Amniotic stem cell (primary cell): ENCODE measurements around the gene RDH8.
"Not testable (repeated sequence)": the region's sequence is repeated elsewhere in the genome, so short reads cannot be mapped to it uniquely, and the experiment has no call there.

Experiments used
- DNase-seq: peaks from one replicate; lab custom pipeline; 2025; lab: John Stamatoyannopoulos, UW

The RDH8 gene

DNA sequence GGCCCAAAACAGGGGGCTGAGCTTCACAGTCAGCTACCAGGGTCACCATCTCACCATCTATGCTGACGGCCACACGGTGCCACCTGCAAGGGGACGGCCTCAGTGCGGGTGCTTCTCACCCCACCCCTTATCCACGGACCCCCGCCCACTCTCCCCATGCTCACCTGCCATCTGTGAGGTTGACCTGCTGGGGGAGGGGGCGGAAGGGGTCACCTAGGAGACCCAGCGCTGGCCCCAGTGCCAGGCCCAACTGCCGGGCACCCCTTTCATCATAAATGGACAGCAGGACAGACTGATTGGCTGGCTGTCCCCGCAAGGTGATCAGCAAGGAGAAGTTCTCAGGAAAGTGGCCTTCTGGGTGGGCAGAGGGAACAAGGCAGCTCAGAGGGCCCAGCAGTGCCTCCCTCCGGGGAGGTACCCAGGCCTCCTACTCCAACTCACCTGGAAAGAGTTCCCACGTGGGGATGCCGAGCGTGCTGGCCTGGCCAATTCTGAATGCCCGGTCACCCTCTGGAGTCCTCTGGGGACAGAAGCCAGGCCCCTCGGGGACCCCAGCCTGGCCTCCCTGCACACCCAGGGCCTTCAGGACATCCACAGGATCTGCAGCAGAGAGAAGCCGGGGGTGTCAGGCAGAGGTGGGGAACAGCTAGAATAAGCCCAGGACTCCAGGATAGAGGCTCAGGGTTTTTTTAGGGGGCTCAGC lies 7.5 kb upstream of the RDH8 start:
- no peak for DNase-seq

DNA sequence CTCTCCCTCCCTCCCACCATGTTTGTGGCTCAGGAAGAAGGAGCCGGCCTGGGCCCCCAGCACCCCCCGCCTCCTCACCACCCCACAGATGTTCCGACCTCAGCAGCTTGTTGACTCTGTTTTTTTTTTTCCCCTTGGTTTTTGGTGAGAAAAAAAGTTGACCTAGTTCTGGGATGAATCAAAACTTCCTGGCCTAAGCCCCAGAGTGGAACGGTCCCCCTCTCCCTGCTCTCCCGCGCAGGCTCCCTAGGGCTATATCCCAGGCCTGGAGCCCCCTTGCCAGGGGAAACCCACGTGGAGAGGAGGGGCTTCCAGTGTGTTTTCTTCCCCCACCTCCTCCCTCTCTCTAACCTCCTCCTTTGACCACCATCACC lies 7.0 kb upstream of the RDH8 start:
- no peak for DNase-seq

DNA sequence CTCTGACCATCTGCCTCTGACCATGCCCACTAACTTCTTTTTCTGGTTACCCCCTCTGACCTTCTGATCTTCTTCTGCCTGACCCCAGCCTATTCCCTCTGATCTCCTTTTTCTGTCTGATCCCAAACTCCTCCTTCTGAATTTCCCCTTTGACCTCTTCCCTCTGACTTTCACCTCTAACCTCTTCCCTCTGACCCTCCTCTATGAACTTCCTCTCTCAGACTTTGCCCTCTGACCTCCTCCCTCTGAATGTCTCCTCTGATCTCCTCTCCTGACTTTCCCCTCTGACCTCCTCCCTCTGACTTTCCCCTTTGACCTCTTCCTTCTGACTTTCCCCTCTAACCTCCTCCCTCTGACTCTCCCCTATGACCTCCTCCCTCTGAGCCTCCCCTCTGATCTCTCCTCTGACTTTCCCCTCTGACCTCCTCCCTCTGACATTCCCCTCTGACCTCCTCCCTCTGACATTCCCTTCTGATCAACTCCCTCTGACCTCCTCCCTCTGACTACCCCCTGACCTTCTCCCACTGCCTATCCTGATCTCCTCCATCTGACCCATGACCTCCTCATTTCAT lies 6.4 kb upstream of the RDH8 start:
- DNase-seq = no peak

DNA sequence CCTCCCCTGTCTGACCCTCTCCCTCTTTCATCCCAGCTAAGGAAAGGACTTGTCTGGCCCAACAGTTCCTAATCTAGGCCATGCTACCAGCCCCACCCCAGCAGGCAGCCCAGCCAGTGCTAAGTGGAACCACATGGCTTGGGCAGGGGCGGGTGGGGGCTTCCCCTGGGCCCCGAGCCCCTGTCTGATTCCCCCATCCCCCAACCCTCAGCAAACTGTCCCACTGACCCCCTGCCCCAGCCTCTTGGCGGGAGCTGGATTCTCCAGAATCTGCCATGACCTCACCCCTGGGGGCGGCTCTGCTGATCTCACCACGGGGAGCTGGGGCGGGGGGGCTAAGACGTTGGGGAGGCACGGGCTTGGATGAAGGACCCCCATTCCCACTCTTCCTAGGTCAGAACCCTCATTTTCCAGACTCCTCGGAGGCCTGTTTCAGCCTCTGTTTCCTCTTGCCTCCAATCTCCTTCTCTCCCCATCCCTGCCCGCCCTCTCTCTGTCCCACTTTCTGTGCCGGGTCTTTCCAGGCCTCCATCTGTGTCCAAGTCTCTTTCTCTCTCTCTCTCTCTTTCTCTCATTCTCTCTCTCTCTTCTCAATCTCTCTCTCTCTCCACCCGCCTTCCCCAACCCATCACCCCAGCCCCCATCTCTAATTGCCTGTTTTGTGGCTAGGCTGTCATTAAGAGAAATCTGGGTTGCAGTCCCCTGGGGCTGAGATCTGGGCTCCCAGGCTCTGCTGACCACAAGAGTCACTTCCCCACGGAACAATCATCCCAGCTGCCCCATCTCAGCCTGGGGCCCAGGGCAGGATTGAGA lies 5.7 kb upstream of the RDH8 start:
- DNase-seq = no peak

DNA sequence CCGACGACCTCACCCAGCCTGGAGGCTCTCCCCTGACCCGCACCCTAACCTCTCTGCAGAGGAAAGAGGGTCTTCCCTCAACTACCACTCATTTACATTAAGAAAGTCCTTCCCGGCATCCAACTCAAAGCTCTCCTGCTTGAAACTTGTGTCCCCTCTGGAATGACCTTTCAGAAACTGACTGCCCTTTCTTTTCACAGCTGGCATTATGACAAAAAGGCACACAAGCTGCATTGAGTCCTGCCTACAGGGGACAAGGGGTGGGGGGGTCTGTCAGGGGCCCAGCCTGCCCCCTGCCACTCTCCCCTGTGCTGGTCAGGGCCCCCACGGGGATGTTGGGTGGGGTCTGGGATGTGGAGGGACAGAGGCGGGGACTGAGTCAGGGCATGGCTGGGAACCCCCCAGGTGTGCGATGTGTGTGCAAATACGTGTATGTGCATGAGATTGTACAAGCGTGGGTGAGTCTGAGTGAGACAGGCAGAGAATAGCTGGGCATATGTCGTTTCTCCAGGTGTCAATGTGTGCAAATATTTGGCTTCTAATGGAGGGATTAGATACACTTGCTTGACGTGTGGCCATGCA lies 5.0 kb upstream of the RDH8 start:
- no peak for DNase-seq

DNA sequence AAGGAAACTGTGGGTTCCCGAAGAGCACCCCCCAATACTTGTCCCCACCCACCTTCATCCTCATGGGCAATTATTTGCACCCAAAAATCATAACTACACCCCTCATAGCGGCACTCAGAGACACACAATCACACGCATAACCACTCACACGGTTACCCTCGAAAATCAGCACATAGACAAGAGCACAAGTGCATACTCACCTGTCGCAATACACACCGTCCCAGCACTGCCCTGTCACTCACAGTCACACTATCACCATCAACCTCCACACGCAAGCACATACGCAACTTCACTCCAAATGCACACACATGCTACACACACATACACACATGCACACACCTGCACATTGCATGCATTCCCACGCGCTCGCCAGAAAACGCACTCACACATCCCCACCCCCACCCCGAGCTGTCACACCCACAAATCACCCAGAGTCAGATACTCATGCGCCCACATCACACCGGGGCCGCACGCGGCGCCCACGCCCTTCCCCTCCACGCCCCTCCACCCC lies 3.5 kb upstream of the RDH8 start:
- no peak for DNase-seq

DNA sequence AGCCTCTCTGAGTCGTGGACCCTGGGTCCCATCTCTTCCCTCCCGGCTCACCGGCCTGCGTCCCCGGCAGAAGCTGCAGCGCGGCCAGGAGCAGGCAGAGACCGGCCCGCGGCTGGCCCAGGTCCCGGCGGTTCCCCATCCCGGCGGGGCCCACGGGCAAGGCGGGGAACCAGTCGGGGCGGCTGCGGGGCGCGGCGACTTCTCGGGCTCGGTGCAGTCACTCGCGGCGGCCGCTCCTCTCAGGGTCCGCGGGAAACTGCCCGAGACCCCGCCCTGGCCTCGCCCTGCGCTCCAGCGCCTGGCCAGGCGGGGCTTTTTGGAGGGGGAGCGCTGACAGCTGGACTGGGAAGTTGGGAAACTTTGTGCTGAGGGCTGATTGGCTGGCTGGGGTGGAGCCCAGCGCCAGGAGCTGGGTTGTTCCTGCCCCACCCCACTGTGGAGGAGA lies 3.0 kb upstream of the RDH8 start, which contains the start of gene COL5A3:
TSS of gene COL5A3 (minus strand) at position 258 of the 445 bp plus-strand sequence. CDS start at position 139, 119 bp downstream.
- no peak for DNase-seq

DNA sequence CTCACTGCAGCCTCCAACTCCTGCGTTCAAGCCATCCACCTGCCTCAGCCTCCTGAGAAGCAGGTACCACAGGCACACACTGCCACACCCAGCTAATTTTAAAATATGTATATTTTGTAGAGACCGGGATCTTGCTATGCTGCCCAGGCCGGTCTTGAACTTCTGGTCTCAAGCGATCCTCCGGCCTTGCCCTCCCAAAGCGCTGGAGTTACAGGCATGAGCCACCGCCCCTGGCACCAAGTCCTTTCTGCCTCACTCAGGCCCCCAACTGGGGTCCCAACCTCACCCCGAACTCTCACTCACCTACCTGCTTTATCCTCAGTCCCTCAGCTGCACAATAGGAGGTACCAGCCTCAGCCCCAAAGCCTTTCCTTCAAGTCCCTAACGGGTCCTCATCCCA lies 2.3 kb upstream of the RDH8 start:
- no peak for DNase-seq

DNA sequence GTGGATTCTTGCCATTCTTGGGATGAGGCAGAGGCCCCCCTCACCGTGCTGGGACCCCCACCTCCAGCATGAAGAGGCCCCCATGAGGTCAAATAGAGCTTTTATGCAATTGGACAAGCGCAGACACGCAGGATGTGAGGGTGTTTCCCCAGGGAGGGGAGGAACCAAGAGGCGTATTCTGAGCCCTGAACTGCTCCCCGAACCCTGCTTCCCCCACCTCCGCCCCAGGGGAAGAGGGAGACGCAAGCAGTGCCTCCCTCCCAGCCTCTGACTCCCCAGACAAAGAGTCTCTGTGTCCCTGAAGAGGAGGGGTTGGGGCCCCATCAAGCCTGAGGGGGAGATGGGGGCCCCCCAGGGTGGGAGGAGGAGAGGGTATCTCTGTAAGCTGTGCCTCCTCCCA lies 1.3 kb upstream of the RDH8 start:
- DNase-seq = no peak

DNA sequence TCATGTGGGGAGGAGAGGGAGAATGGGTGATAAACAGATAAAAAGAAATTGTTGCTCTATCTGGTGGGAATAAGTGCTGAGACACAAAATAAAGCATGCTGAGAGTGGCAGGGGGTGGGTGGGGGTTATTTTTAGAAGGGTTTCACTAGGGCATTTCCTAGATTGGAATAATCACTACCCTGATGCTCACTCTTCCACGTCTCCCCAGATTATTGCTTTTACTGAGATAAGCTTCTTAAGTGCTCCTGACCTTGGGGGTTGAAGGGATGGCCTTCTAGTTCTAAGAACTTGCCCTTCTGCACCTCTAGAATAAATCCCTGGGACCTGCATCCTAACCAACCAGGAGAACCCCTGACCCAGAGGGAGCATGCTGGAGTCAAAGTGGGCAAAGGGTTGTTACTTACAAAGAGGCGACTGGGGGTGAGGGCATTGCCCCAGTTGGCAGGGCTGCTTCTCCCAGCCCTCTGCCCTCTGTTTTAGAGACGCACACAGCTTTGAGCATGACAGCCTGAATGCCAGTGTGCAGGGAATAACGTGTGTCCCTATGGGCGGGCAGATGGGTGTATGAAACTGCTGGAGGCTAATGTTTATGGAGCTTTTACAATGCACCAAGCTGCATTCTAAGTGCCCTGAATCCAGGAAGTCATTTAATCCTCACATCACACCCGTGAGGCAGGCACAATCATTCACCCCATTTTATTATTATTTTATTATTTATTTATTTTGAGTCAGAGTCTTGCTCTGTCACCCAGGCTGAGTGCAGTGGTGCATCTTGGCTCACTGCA lies 743 bp downstream of the RDH8 start:
- no peak for DNase-seq

DNA sequence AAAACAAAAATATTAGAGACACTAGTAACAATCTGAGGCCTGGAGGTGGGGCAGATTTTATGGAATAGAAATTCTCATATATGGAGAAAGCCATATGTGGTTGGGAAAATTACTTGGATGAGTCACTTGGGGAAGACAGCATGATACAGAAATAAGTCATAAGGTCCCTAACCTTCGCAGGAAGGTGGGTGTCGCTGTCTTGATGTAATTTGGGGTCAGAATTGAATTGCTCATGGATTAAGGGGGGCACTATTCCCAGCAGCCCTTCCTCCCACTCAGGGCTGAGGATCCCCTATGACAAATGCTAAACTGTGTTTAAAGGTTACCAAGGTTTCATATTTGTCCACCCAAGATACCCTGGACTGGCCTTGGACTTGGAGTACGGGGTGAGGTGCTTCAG lies 5.0 kb downstream of the RDH8 start:
- DNase-seq = no peak

DNA sequence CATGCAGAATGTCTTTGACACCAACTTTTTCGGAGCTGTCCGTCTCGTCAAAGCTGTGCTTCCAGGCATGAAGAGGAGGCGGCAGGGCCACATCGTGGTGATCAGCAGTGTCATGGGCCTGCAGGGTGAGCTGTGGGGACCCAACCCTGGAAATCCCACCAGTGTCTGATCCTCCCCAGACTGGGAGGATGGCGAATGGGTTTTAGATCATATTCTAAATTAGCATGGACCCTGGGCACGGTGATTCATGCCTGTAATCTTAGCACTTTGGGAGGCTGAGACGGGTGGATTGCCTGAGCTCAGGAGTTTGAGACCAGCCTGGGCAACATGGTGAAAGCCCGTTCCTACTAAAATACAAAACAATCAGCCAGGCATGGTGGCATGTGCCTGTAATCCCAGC lies 5.5 kb downstream of the RDH8 start:
- DNase-seq = no peak

DNA sequence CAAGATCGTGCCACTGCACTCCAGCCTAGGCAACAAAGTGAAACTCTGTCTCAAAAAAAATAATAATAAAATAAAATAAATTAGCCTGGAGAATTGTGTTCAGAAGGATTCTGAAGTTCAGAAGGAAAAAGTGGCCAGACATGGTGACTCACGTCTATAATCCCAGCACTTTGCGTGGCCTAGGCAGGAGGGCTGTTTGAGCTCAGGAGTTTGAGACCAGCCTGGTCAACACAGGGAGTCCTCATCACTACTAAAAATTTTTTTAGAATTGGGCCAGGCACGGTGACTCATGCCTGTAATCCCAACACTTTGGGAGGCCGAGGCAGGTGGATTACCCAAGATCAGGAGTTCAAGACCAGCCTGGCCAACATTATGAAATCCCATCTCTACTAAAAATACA lies 6.0 kb downstream of the RDH8 start:
- DNase-seq = no peak

DNA sequence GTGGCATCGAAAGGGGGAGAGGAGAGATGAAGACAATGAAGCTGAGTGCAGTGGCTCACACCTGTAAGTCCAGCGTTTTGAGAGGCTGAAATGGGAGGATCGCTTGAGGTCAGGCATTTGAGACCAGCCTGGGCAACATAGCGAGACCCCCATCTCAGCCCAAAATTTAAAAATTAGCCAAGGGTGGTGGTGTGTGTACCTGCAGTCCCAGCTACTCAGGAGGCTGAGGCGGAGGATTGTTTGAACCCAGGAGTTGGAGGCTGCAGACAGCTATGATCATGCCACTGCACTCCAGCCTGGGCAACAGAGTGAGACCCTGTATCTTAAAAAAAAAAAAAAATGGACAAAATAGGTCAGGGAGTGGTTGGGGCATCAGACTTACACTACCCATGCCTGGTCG lies 7.6 kb downstream of the RDH8 start:
- DNase-seq = no peak

DNA sequence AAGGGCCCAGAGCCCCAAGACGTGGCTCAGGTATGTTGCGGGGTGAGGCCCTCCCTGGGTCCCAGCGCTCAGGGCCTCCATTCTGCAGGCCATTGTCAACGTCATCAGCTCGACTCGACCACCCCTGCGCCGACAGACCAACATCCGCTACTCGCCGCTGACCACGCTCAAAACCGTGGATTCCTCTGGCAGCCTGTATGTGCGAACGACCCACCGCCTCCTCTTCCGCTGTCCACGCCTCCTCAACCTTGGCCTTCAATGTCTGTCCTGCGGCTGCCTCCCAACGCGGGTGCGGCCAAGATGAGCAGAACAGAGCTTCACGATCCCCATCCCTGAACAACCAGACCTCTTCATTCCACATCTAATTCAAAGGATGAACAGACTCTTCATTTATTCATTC lies 8.2 kb downstream of the RDH8 start:
- no peak for DNase-seq

DNA sequence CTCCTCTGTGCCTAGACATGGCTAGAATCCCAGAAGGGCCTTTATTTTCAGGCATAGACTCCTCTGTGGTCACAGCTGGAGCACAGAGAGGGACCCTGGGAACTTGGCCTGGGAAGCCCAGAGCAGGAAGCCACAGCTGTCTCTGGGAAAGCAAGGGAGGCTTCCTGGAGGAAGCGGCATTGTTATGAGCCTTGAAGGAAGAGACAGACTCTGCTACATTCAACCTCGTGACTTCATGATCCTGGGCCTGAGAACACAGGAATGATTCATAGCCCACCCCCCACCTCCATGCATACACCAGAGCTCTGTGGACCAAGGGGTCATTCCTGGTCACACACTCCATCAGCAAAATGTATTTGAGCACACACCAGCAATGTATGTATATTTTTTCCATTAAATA lies 8.6 kb downstream of the RDH8 start:
- no peak for DNase-seq

DNA sequence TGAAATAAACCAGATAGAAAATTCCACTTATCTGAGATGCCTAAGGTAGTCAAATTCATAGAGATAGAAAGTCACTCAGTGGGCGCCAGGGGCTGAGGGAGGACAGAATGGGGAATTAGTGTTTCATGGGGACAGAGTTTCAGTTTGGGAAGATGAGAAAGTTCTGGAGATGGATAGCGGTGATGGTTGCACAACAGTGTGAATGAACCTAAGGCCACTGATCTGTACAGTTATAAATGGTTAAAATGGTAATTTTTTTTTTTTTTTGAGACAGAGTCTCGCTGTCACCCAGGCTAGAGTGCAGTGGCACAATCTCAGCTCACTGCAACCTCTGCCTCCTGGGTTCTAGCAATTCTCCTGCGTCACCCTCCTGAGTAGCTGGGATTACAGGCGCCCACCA lies 9.8 kb downstream of the RDH8 start:
- DNase-seq = not testable (repeated sequence)

DNA sequence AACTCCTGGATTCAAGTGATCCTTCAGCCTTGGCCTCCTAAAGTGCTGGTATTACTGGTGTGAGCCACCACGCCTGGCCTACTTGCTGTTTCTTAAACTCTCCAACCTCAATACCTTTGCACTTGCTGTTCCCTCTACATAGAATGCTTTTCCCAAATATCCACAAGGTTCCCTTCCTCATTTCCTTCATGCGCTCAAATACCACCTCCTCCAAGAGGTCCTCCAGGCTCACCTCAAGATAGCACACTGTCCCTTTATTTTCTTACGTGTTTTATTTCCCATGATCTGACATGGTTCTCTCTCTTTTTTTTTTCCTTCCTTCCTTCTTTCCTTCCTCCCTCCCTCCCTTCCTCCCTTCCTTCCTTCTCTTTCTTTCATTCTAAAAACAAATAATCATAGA lies 13.5 kb downstream of the RDH8 start:
- no peak for DNase-seq

DNA sequence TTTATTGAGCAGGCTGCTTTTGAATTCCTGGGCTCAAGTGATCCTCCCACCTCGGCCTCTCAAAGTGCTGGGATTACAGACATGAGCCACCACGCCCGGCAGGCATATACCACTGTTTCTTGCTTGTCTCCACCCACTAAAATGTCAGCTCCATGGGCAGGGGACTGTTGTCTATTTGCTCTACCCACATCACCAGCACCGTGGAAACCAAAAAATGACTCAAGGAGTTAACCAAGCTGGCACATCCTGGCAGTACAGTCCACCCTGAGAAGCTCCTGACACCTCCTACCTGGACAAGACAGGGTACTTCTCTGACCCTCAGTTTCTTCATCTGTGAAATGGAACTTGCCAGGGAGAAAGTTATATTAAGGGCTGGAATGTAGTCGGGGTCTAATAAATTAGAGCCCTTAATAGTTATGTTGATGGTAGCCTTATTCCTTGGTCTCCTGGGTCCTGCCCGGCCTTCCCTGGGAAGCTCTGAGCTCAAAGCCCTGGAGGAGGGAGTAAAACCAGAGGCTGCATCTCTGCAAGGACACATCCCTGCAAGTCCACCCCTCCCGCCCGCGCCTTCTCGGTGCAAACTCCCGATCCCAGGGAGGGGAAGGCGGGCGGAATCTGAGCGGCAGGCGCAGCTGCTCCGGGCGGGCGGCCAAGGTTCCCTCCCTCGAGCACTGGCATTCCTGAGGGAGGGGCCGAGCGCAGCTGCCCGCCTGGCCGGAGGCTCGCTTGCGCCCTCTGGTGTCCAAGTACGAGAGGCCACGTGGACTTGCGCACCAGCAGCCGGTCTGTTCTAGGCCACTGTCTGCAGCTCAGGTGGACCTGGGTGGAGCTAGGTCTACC lies 14.1 kb downstream of the RDH8 start:
- DNase-seq = peak; percentile 88

DNA sequence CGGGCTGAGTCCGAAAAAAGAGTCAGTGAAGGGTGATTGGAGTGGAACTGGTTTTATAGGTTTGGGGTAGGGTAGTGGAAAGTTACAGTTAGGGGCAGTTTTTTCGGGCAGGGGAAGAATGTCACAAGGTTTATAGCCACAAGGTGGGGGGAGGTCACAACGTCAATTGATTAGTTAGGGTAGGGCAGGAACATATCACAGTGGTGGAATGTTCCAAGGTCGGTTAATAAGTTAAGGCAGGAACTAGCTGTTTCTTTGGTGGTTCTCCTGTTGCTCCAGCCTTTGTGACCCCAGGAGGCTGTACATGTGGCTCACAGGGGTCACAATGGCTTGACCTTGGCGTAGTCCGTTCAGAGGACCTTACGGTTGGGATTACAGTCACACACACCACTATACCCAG lies 20.3 kb downstream of the RDH8 start:
- no peak for DNase-seq

DNA sequence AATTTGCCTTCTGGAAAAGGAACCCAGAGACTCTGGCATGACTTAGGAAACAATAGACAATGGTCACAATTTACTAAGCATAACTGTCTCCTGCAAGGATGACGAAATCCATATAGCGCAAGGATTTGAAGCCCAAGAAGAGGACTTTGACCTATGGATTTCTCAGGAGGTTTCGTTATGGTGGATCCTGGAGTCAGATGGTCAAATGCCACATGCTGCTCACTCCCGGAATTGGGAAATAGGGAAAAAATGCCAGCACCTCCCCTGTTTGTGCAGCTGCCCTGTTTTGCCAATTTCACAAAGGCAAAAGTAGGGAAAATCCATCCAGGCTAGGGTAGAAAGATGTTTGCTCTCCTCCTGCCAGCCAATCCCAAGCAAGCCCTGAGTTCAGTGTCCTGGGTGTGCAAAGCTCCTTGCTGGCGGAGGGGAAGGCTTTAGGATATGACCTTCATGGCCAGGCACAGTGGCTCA lies 23.4 kb downstream of the RDH8 start:
- DNase-seq = no peak
